GM21528 (cell line): Measurements from ENCODE around the gene TMPRSS9.

Source experiments
- ATAC-seq: cut with Tn5 transposase; IDR thresholded peaks from one replicate; pipeline ENCODE4 v1.9.1; 2021; ENCODE audit warnings: mild to moderate bottlenecking, moderate library complexity; ENCODE audit not compliant: unreplicated experiment, low FRiP score

Gene TMPRSS9

GRCh38 chr19:2429917-2430535 is 70.0 kb downstream of the TMPRSS9 start:
- ATAC-seq = no peak

- no peak for ATAC-seq
These were observed 71.4 kb downstream of the TMPRSS9 start for GRCh38 chr19:2431318-2432055.

GRCh38 chr19:2432131-2432848 is 72.2 kb downstream of the TMPRSS9 start:
- ATAC-seq = no peak

GRCh38 chr19:2433854-2434253 is 73.8 kb downstream of the TMPRSS9 start:
- ATAC-seq = no peak

GRCh38 chr19:2434267-2434666 is 74.2 kb downstream of the TMPRSS9 start:
- ATAC-seq = no peak

GRCh38 chr19:2434721-2435265 is 74.7 kb downstream of the TMPRSS9 start:
- no peak for ATAC-seq

- no peak for ATAC-seq
These were observed 76.3 kb downstream of the TMPRSS9 start for GRCh38 chr19:2436384-2436783.

GRCh38 chr19:2436926-2437325 is 76.9 kb downstream of the TMPRSS9 start:
- ATAC-seq = no peak

GRCh38 chr19:2438178-2438577 is 78.1 kb downstream of the TMPRSS9 start:
- ATAC-seq = no peak

- ATAC-seq = no peak
These were observed 80.5 kb downstream of the TMPRSS9 start for GRCh38 chr19:2440515-2440914.

- no peak for ATAC-seq
These were observed 81.2 kb downstream of the TMPRSS9 start for GRCh38 chr19:2441096-2441752.

GRCh38 chr19:2443116-2443784 is 83.2 kb downstream of the TMPRSS9 start:
- no peak for ATAC-seq

- no peak for ATAC-seq
These were observed 83.7 kb downstream of the TMPRSS9 start for GRCh38 chr19:2443785-2444182.

GRCh38 chr19:2444251-2445002 is 84.4 kb downstream of the TMPRSS9 start:
- ATAC-seq = no peak

GRCh38 chr19:2446381-2446780 is 86.3 kb downstream of the TMPRSS9 start:
- no peak for ATAC-seq

GRCh38 chr19:2449019-2449418 is 89.0 kb downstream of the TMPRSS9 start:
- ATAC-seq = no peak

- no peak for ATAC-seq
These were observed 91.1 kb downstream of the TMPRSS9 start for GRCh38 chr19:2451138-2451537.

- ATAC-seq = no peak
These were observed 91.7 kb downstream of the TMPRSS9 start for GRCh38 chr19:2451741-2452140.

GRCh38 chr19:2453431-2454025 is 93.5 kb downstream of the TMPRSS9 start:
- no peak for ATAC-seq
